Spleen (tissue), 7 donors: ENCODE data around the gene GAL3ST2.

ENCODE experiments used
- POLR2A ChIP-seq, 3 donors: fragments of 450-650 bp; IDR thresholded peaks; one replicate each; pipeline ENCODE4 v1.5.1; 2017; ENCODE audit warnings: antibody characterized with exemption in 3 of 3, mild to moderate bottlenecking in 1 of 3
- POLR2AphosphoS5 ChIP-seq, 3 donors: sonication (generic); formaldehyde crosslinking; IDR thresholded peaks; one replicate each; pipeline ENCODE4 v1.5.1; 2017; ENCODE audit warnings: antibody characterized with exemption in 3 of 3
- TF ChIP-seq, protein P1 (sequence below), 11 experiments: fragments of 200-600 bp in 7 of 11; fragments of 450-650 bp in 4 of 11; sonication (generic) in 4 of 11; IDR thresholded peaks in 8 of 11; conservative IDR thresholded peaks in 3 of 11; 1 replicate in 7 of 11; 2 replicates in 4 of 11; pipeline versions ENCODE4 v1.4.0 to v1.8.0; 2016 to 2021; ENCODE audit warnings: antibody characterized with exemption in 11 of 11, inconsistent platforms in 4 of 11, mild to moderate bottlenecking in 1 of 11
- donor health status: DM: no; HTN: no; CAD: no; lungs with moderate emphysema.
- donor health status: DM: no; HTN: no; CAD: no.
- donor health status: DM: no; HTN: no; CAD: no.

- TF ChIP-seq, protein P1, sequence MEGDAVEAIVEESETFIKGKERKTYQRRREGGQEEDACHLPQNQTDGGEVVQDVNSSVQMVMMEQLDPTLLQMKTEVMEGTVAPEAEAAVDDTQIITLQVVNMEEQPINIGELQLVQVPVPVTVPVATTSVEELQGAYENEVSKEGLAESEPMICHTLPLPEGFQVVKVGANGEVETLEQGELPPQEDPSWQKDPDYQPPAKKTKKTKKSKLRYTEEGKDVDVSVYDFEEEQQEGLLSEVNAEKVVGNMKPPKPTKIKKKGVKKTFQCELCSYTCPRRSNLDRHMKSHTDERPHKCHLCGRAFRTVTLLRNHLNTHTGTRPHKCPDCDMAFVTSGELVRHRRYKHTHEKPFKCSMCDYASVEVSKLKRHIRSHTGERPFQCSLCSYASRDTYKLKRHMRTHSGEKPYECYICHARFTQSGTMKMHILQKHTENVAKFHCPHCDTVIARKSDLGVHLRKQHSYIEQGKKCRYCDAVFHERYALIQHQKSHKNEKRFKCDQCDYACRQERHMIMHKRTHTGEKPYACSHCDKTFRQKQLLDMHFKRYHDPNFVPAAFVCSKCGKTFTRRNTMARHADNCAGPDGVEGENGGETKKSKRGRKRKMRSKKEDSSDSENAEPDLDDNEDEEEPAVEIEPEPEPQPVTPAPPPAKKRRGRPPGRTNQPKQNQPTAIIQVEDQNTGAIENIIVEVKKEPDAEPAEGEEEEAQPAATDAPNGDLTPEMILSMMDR (IDR thresholded peaks at IDR 0.05 in 8 of 11, conservative IDR thresholded peaks at IDR 0.05 in 3 of 11): no peak
- TF ChIP-seq POLR2A (IDR thresholded peaks at IDR 0.05) (no peak), POLR2AphosphoS5 (IDR thresholded peaks at IDR 0.05) (no peak)
These were observed 45.6 kb downstream of the GAL3ST2 start for GRCh38 chr2:241822264-241822623.
